Prostate gland (tissue), 2 donors: Measurements from ENCODE around the gene MGLL.

ENCODE experiments used
- CTCF ChIP-seq, 4 experiments: fragments of 200-600 bp in 2 of 4; fragments of 450-650 bp in 2 of 4; sonication (generic) in 2 of 4; IDR thresholded peaks; 1 replicate in 3 of 4; 2 replicates in 1 of 4; pipeline ENCODE4 v1.5.1; 2016 to 2019; ENCODE audit warnings: antibody characterized with exemption in 4 of 4, mild to moderate bottlenecking in 2 of 4, moderate library complexity in 2 of 4
- POLR2A ChIP-seq: fragments of 450-650 bp; IDR thresholded peaks from one replicate; pipeline ENCODE4 v1.6.1; 2016; ENCODE audit warnings: antibody characterized with exemption, mild to moderate bottlenecking
- POLR2AphosphoS5 ChIP-seq: sonication (generic); formaldehyde crosslinking; IDR thresholded peaks from one replicate; pipeline ENCODE4 v1.6.1; 2017; ENCODE audit warnings: antibody characterized with exemption

GRCh38 chr3:127682561-127682960 is 139.8 kb downstream of the MGLL start:
- TF ChIP-seq CTCF (IDR thresholded peaks at IDR 0.05) (no peak), POLR2A (no peak), POLR2AphosphoS5 (no peak)
